HEK293T (cell line): ENCODE data around the gene RPS13.

ENCODE experiments used
- ARNT ChIP-seq: fragments of 450-650 bp; IDR thresholded peaks from 2 replicates; pipeline ENCODE4 v1.6.1; 2017; ENCODE audit warnings: mild to moderate bottlenecking
- FOXM1 ChIP-seq: fragments of 450-650 bp; IDR thresholded peaks from 2 replicates; pipeline ENCODE4 v1.6.1; 2017; ENCODE audit warnings: mild to moderate bottlenecking, borderline replicate concordance
- SUZ12 ChIP-seq: fragments of 450-650 bp; IDR thresholded peaks from 2 replicates; pipeline ENCODE4 v1.6.1; 2016; ENCODE audit warnings: mild to moderate bottlenecking

- no peak for TF ChIP-seq FOXM1
- no peak for TF ChIP-seq ARNT
- TF ChIP-seq SUZ12: no peak
Observed at GRCh38 chr11:17067417-17067816, 10.1 kb downstream of the RPS13 start.
